Embryonic facial prominence (tissue), 1 donor: ENCODE data around the gene KCNE1.
"Not testable (repeated sequence)": the region's sequence is repeated elsewhere in the genome, so short reads cannot be mapped to it uniquely, and the experiment has no call there.

Experiments
- DNase-seq: peaks from one replicate; pipeline ENCODE4 v3.0.0-alpha.2; 2016; ENCODE audit errors: extremely low spot score

The KCNE1 gene

DNA sequence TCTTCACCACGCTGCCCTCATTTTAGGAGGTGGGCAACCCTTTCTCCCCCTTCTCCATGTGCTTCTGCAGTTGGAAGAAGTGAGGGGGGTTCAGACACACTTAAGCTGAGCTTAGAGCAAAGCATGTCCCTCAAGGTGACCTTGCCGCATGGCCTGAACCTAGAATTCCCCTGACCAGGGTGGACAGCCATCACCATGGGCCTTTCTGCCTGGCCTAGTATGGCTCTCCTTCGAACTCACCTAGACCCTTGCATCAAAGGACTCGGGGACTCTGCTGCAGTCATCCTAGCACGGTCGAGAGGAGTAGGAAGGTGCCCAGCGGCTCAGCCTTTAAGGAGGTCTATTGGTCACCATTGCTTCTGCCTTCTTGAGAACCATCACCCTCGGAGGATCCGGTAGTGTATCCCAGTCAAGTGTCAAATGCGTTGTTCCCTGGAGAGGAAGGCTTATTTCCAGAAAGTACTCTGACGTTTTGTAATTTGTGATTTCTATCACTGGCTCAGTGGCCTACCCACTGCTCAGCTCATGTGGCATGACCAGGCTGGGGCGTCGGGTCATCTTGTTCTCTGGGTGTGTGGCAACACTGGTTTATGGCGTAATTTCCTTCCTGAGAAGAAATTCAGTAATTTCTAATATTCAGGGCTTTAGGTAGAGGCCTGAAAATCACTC is at the start of gene KCNE1:
Gene KCNE1, minus strand, starts transcription at position 424 of the 669 bp plus-strand sequence. CDS start 62,576 bp downstream, outside the sequence.
- no peak for DNase-seq

DNA sequence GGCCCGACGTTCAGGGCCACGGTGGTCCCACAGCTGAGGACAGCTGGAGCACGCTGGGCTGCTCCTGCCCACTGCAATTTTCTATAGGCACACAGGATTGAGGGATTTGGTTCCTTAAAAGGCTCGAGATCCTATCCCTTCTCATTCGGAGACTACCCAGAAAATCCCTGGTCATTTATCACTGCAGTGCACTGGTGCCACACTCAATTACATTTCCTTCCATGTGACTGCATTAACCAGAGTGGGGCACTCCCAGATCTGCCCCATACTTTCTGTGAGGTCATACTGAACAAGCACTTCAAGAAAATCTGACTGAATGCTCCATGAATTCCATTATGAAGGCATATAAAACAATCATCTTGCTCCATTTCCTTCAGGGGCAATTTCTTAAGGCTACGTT is 49.8 kb upstream of the KCNE1 start:
- no peak for DNase-seq

DNA sequence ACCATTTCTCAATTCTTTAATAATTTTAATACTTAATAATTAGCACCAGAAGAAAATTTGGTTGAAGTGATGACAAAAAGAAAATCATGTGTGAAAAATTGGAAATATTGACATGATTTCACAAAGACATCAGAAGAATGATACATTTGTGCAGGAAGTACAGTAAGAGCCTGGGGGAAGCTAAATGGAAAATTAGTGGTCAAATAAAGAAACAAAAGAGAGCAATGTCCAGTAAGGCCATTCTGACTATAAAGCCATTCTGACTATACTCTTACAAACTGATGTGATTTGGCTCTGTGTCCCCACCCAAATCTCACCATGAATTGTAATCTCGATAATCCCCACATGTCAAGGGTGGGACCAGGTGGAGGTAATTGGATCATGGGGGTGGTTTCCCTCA is 48.6 kb upstream of the KCNE1 start:
- DNase-seq, result no peak

DNA sequence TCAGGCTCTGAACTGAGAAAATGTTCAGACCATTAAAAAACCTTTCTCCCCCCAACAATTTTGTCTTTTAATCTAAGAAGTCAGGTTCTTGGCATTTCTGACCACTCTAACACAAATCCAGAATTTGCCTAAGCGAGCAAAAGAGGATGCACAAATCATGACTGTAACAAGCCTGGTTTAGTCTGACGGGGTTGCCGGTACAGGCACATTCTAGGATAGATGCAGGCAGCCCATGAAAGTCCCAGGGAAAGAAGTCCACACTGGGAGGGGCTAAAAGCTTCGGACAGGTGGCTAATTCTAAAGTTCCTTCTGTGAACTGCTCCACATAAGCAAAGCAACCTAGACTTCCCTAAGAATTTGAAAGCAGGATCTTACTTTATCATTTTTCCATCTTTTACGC is 48.0 kb upstream of the KCNE1 start:
- no peak for DNase-seq

DNA sequence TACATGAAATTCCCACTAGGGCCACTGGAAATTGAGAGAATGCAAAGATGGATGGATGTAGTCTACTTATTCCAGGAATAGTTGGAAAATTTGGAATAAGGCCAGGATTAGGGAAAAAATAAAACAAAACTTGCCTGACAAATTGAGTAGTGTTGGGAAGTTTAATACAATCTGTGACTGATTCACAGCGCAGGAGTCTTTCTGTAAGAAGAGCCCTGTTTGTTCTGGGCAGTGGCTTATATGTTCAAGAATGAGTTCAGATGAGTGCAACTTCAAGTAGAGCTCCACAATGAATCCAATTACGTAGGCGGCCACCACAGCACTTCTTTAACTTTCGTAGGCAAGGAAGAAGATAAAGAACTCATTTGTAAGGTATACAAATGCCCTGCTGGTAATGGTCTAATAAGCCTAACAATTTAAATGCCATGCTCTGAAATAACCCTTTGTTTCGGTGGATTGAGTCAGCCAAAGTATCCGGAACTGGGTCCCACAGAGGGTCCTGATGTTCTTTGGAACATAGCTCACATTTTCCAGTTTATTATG is 47.1 kb upstream of the KCNE1 start:
- no peak for DNase-seq

DNA sequence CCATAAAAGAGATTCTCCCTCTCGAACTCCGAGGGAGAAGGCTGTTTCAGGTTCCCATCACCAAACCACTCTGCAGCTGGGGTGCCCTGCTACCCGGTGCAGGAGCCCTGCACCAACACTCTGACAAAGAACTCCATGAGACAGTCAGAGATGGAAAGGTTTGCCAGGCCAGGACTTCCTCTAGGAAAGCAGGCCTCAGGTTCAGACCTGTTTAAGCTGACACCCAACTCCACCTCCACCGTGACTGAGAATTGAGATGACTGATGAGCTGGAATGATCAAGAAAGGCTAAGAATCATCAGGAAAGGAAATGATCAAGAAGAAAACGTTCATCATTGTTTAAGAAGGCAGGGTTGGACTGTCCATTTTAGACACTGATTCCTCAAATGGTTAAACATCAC is 46.2 kb upstream of the KCNE1 start:
- no peak for DNase-seq

DNA sequence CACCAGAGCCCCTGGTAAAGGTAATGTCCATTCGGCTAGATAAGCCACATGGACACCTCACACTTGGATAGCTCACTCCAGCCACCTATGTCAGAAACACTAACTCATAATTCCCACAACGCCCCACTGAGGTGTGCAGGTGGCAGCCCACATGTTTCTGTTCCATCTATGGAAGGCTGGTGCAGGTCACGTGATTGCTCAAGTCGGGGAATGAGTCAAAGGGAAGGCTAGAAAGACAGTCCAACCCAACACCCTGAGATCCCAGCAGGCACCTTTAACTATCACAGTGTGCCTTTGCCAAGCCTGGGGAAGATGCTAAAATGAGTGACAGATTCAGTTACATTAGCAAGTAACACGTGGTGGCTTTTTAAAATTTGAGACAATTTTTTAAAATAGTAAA is 45.3 kb upstream of the KCNE1 start:
- no peak for DNase-seq

DNA sequence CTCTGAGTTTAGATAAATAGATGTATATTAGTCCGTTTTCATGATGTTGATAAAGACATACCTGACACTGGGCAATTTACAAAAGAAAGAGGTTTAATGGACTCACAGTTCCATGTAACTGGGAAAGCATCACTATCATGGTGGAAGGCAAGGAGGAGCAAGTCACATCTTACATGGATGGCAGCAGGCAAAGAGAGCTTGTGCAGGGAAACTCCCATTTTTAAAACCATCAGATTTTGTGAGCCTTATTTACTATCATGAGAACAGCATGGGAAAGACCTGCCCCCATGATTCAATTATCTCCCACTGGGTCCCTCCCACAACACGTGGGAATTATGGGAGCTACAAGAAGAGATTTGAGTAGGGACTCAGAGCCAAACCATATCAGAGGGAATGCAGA is 42.7 kb upstream of the KCNE1 start:
- DNase-seq, result not testable (repeated sequence)

DNA sequence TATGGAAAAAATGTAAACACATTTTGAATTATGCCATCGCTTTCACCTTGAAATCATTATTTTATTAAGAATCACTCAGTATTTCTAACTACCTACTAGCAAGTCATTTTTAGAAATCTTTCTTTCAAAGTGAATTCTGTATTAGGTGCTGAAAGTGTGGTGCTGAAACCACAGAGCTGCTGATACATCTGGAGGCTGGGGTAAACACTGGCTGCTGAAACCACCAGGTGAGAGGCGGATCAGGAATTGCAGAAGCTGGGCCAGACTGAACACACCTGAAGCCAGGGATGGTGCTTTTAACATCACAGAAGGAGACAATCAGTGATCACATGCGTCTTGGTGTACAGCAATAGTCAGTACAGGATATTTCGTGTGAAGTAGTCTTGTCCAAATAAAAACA is 42.2 kb upstream of the KCNE1 start:
- no peak for DNase-seq

DNA sequence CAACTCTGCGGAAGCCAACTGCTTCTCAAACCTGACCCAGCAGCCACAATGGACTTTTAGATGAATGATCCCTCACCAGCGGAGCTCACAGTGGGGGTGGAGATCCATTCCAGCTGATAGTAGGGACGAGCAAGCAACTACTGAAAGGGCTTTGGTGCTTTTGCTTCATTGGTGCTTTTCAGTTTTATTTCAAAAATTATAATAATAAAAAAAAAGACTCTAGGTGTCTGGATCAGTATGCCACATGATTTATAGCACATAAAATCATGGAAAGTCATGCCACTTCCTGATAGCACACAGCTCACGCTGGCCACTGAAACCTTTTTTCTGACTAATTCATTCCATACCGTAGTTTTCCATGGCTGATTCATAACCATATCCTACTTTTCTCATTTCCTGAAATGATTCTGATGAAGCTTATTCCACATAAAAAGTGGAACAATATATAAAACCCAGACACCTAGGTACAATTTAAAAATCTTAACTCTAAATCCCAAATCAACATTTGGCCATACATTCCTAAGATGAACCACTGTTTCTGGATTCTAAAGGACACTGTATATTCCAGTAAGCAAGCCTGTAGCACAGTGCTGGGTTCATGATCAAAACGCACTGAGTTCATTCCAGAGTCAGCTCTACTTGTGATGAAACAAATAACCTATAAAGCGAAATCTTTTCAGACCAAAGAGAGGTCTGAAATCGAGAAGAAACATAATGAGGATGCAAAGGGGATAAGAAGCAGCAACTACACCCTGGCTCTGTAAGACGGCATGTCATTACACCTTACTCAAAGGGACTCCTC is 41.3 kb upstream of the KCNE1 start:
- no peak for DNase-seq

DNA sequence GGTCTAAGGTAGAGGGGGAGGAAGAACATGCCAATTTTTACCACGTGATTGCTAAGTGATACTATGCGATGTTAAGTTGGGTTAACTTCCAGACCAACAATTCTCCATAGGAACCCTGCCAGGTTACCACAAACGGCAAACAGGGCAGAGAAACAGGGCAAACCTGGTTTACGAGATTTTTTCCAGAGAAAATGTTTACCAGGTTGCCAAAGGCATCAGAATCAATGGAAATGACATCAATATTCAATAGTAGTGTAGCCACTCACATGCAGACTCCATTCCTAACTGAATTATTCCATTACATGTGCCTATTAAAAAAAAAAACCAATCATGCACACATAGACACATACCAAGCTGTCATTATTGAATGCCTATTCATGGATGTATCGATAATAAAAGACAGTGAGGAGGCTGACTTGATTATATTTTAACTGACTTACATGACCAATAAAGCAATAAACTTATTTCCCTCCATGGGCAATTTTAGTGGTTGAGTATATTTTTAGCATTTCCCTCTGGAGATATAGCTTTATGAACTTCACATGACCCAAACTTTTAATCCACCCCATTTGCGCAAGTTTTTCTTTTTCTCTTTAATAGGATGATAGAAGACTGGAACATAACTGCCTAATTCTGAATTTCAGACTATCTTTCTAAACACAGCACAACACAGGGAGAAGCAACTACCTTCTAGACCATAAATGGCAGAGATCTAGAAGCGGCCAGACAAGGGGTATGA is 40.5 kb upstream of the KCNE1 start:
- DNase-seq, result no peak

DNA sequence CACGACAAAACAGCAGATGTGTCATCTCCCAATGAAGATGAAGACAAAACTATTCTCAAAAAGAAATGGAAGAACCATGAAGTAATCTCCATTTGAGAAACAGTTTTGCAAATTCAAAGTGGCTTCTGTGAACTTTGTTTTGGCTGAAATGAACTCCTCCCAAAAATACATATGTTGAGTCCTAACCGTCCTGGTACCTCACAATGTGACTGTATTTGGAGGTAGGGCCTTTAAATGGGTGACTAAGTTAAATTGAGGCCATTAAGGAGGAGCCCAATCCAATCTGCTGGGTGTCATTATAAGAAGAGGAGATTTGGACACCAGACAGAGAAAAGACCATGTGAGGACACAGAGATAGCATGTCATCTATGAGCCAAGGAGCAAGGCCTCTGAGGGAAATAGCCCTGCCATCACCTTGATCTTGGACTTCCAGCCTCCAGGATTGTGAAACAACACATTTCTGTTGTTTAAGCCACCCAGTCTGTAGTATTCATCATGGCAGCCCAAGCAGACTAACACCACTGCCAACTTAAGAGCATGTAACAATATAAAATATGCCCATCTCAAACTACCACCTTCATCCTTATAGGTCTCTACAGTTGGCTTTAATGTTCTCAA is 38.3 kb upstream of the KCNE1 start:
- no peak for DNase-seq

DNA sequence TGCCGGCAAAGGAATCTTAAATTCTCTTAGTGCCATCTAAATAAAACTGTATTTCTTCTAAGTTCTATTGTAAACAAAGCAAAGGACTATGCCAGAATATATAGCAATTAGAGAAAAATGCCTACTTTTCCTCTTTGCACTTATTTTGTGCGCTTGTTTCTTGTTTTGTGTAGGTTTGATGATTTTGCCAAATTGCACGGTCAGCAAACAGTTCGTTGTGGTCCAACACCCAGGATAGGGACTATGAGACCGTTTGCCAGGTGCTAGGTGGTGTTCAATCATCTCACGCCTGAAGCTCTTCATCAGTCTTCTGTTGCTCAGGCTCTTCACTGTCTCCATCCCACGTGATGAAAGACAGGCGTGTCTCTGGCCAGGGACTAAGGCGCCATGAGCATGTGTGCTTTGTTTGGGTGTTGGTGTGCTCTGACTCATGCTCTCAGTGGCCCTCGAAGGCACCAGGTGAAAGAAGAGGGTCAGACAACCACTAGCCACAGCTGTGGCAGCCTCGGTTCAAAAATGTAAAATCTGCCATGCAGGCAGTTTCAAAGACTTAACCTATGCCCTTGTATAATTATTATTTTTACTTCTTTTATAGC is 36.9 kb upstream of the KCNE1 start:
- DNase-seq, result no peak

DNA sequence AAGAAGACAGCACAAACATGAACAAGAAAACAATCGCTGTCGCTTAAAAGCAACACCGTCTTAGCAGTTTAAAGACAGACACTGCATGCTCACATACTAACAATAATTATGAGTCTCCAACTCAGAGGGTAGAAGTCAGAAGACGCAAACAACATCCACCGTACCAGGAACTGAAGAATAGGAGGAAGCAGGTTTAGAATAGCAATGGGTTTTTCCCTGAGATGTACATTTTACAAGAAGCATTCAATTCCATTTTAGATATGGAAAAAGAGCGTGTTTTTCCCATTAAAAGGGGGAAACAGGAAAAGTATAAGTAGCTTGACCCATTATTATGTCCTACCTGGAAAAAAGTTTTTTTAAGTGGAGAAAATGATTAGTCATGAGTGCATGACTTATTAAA is 34.5 kb upstream of the KCNE1 start:
- no peak for DNase-seq

DNA sequence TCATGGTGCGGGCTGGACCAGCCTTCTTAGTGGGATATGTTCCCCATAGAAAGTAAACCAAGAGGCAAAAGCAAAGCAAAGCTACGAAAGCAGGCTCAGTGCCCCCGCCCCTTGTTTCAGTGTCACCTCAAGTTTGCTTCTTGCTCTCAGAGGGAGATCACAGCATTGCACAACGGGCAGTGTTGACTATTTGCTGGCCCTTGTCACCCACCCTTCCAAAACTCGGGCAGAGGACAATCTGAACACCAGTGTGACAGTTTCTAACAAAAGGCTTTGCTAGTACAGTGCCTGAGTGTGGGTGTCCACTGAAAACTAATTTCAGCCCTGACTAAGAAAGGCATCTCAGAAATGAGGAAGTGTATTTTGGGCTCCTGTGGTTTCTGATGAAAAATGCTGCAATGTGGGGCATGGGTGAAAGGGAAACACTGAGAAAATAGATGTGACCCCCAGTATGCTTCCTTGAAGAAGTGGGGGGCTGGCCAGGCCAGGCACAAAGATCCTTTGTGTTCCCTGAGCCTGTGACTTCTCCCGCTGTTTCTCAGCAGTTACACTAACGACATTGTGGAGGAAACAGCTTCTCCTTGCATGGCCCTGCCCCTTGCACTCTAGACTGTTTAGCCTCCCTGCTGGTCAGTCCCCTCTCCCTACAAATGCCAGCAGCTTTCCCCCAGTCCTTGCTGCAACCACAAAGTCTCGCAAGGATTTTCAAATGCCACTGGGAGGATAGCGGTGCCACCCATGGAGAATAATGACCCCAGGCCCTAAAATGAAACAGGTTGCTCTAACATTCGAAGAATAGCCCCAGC is 33.3 kb upstream of the KCNE1 start:
- DNase-seq, result no peak

DNA sequence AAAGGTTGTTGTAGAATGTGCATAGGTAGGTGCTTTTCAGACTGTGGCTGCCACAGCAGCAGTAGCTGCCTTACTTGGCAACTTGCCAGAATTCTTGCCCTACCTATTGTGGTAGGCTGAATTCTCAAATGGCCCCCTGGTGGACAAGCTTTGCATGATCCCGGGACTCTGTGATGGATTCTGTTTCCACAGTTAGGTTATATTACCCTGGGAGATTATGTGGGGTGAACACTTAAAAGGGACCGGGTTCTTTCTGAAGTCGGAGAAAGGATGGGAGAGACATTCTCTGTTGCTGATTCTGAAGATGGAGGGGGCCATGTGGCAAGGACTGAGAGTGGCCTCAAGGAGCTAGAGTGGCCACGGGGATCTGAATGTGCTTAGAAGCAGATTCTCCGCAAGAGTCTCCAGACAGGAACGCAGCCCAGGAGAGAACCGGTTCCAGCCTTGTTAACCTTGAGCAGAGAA is 32.1 kb upstream of the KCNE1 start:
- DNase-seq, result no peak

DNA sequence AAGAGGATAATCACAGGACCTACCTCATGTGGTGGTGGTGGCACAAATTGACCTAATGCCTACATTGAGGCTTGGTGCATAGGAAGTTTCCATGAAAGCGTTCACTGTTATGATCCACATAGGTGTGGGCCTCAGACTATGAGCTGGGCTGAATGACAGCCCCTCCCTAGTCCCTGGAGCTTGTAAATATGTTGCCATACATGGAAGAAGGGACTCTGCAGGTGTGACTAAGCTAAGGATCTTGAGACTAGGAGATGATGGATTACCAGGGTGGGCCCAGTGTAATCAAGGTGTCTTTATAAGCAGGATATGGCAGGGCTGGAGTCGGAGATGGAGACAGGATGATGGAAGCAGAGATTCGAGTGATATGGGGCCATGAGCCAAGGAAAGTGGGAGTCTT is 31.0 kb upstream of the KCNE1 start:
- no peak for DNase-seq

DNA sequence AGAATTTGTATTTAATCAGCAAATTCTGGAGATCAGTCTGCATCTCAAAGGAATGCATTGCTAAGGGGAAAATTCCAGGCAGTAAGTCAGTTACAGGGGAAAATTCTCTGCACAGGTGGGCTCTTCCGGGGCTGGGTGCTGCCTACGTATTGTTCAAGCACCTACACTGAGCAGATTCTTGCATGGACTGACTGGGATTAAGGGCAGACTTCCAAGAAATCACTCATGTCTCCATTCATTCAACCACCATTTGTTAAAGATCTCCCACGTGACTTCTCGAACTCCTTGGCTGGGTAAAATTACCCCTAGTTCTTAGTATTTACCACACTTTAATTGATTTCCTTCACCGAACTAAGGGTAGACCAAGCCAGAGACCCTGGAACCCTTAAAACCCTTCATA is 28.2 kb upstream of the KCNE1 start:
- DNase-seq, result no peak

DNA sequence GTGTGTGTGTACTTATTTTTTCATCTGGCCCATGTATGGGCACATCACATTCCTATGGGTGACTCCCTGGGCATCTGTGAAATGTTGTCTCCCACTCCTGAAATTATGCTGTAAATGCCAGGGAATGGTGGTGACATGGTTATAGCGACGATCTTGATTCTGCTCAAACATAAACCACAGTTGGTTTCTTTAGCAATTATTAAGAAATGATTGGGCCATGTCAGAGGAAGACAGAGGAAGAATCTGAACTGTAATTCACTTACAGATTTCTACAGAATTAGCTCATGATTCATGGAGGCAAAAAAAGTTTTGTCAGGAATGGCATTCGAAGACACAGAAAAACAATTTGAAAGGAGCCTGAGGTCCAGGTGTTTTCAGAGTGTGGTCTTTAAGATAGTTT is 25.8 kb upstream of the KCNE1 start:
- no peak for DNase-seq

DNA sequence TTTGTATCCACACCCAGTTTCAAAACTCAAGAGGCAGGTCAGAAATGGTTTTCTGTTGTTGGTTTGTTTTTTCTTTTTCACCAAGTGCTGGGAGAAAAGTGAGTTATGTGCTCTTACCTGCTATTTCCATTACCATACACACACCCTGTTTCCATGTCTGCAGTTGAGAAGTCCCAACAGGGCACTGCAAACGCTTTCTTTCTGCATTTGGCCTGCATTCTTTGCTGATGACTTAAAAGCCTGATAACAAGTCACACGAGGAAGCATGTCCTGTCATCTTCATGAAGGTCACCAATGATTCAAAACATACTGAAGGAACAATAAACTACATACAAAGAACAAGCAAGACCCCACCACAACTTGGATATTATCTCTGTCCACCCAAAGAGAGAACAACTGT is 24.8 kb upstream of the KCNE1 start:
- DNase-seq, result no peak

DNA sequence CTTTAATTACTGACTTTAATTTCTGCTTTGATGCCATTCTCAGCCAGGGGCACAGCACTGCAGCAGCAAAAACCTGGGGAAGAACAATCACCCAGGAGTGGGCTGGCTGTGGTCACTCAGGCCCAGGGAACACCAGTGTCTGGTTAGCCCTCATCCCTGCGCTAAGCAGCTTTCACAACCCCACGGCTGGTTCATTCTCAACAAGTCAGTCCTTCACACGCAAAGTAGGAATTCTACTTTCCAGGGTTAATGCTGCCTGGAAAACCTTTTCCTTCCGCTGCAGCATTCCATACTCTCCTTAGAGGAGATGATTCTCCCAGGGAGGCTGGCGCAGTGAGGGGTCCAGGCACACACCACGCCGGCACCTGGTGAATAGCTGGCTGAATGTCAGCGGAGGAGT is 24.3 kb upstream of the KCNE1 start:
- no peak for DNase-seq
